T-cell (primary cell): ENCODE data around the gene SORBS1. TPM values are rescaled to one million over a fixed set of nuclear protein-coding genes. Genes with fewer than 3 reads are reported as not detected.

ENCODE experiments used
- ATAC-seq, 4 experiments: fragments of 200-7000 bp in 3 of 4; fragments of 150-1000 bp in 1 of 4; cut with Tn5 transposase; replicated peaks in 1 of 4; 1 replicate in 3 of 4; 2 replicates in 1 of 4; pipeline ENCODE4 v1.10.0; 2021; ENCODE audit warnings: moderate library complexity in 3 of 4, mild to moderate bottlenecking in 2 of 4, moderate number of reproducible peaks in 1 of 4
- CTCF ChIA-PET, 2 donors: fragments of 300-600 bp; sonication (Branson Sonifier 250); formaldehyde crosslinking; loops; one replicate each; lab custom pipeline; 2022; ENCODE audit warnings: antibody characterized with exemption in 2 of 2; lab: Charles Lee
- POLR2A ChIA-PET, 2 donors: fragments of 300-600 bp; sonication (Branson Sonifier 250); formaldehyde crosslinking; loops; one replicate each; lab custom pipeline; 2022; ENCODE audit warnings: antibody characterized with exemption in 2 of 2; lab: Charles Lee
- DNase-seq, 35 experiments: peaks; one replicate each; pipeline versions ENCODE4 v3.0.0 to v3.0.0-alpha.2; 2013 to 2023
- H3K27ac ChIP-seq: one replicate; pipeline ENCODE4 v1.5.1; 2013; ENCODE audit warnings: low read length
- H3K27me3 ChIP-seq, 2 experiments: replicated peaks in 1 of 2; 1 replicate in 1 of 2; 2 replicates in 1 of 2; pipeline versions ENCODE4 v1.6.1 to v1.7.0; 2013; ENCODE audit warnings: low read length in 1 of 2, mixed read lengths in 1 of 2; ENCODE audit not compliant: control insufficient read depth in 2 of 2, insufficient read depth in 2 of 2; ENCODE audit errors: extremely low read depth in 1 of 2
- H3K36me3 ChIP-seq, 2 donors: 1 replicate in 1 of 2; 2 replicates in 1 of 2; pipeline versions ENCODE4 v1.6.1 to v1.7.0; 2013; ENCODE audit warnings: low read length in 1 of 2; ENCODE audit not compliant: control insufficient read depth in 2 of 2, insufficient read depth in 1 of 2; ENCODE audit errors: extremely low read depth in 1 of 2
- H3K4me1 ChIP-seq, 2 experiments: 1 replicate in 1 of 2; 2 replicates in 1 of 2; pipeline versions ENCODE4 v1.6.1 to v1.7.0; 2013; ENCODE audit warnings: low read length in 2 of 2, mixed read lengths in 1 of 2; ENCODE audit not compliant: insufficient read depth in 2 of 2, control insufficient read depth in 1 of 2; ENCODE audit errors: extremely low read depth in 1 of 2
- H3K4me3 ChIP-seq, 2 donors: 1 replicate in 1 of 2; 2 replicates in 1 of 2; pipeline versions ENCODE4 v1.5.1 to v1.7.0; 2013; ENCODE audit warnings: mild to moderate bottlenecking in 2 of 2, low read length in 1 of 2, moderate library complexity in 1 of 2; ENCODE audit not compliant: control insufficient read depth in 1 of 2; ENCODE audit errors: extremely low read depth in 1 of 2
- H3K9me3 ChIP-seq: 2 replicates; pipeline ENCODE4 v1.7.0; 2013
- H3K27ac Mint-ChIP-seq, 2 donors: one replicate each; pipeline ENCODE4 v1.8.0; 2020 to 2021; ENCODE audit warnings: mild to moderate bottlenecking in 2 of 2, mixed read lengths in 2 of 2
- H3K27me3 Mint-ChIP-seq, 2 donors: one replicate each; pipeline ENCODE4 v1.8.0; 2021 to 2022; ENCODE audit warnings: mixed read lengths in 2 of 2
- H3K36me3 Mint-ChIP-seq: one replicate; pipeline ENCODE4 v1.8.0; 2021; ENCODE audit warnings: mixed read lengths
- H3K4me1 Mint-ChIP-seq, 3 donors: one replicate each; pipeline ENCODE4 v1.8.0; 2020 to 2022; ENCODE audit warnings: mixed read lengths in 3 of 3, mild to moderate bottlenecking in 1 of 3
- H3K4me3 Mint-ChIP-seq, 3 donors: one replicate each; pipeline ENCODE4 v1.8.0; 2020 to 2022; ENCODE audit warnings: mild to moderate bottlenecking in 3 of 3, mixed read lengths in 3 of 3, moderate library complexity in 3 of 3
- H3K9me3 Mint-ChIP-seq, 3 donors: one replicate each; pipeline ENCODE4 v1.8.0; 2020 to 2022; ENCODE audit warnings: mixed read lengths in 3 of 3
- WGBS: methylation state at CpG from one replicate; pipeline ENCODE4 v1.1.5; 2013; ENCODE audit warnings: missing lambda C conversion rate; ENCODE audit not compliant: insufficient coverage; 5-methylcytosine and 5-hydroxymethylcytosine counted together
- total RNA-seq, 35 experiments: library from RNA in 6 of 35; stranded (reverse) in 6 of 35; fragments of 120-200 nt in 1 of 35; gene quantifications; one replicate each; pipeline versions ENCODE4 v1.2.1 to v1.2.4 and lab custom pipeline; 2013 to 2026

The SORBS1 gene
- total RNA-seq, 5 donors from 2014 or later (not counting 1 experiment from before 2014, with no cell fraction given), result 0.98 to 2.4 (median 1.8) TPM

GRCh38 chr10:95430231-95430951, 130.8 kb downstream of the SORBS1 start:
- no peaks in the 10 kb centered on the region for H3K9me3 ChIP-seq
- no peak overlapping the region for H3K27ac ChIP-seq
- peaks cover 0 to 11% of the 10 kb centered on the region in 2 experiments for H3K27me3 ChIP-seq
- DNase-seq, result peak in 29 of 35 experiments; percentile 6 to 68 (median 24)
- H3K4me3 ChIP-seq, result no peak overlapping the region
- Mint-ChIP-seq H3K36me3 (no peaks in the 10 kb centered on the region), H3K9me3 (no peaks in the 10 kb centered on the region), H3K4me1 (no peaks in the 10 kb centered on the region), H3K27me3 (no peaks in the 10 kb centered on the region), H3K27ac (no peak overlapping the region), H3K4me3 (no peak overlapping the region)
- H3K36me3 ChIP-seq, result no peaks in the 10 kb centered on the region
- ATAC-seq, result peak; percentile 63 to 75 (median 70)
- no CpG with 5 or more reads among the region's 12 CpGs for WGBS
- H3K4me1 ChIP-seq, result peaks cover 0 to 2% of the 10 kb centered on the region in 2 experiments
- POLR2A ChIA-PET, result no interaction called here
- CTCF ChIA-PET, result interaction anchor here (0.5 to 3.2 kb wide), 24 partner anchors 9 to 909 kb away, joined by 3 to 25 read pairs (median 4); partner anchors contain the start of gene TCTN3 (in 1 of the 2)

GRCh38 chr10:95429639-95430038, 131.5 kb downstream of the SORBS1 start:
- ChIA-PET CTCF (interaction anchor here (1.0 to 3.2 kb wide), 8 partner anchors 12 to 174 kb away, joined by 3 to 25 read pairs (median 6); no protein-coding TSS in a partner anchor), POLR2A (no interaction called here)
- no peak overlapping the region for H3K27ac Mint-ChIP-seq
- H3K4me1 Mint-ChIP-seq, result no peaks in the 10 kb centered on the region
- DNase-seq, result no peak
- H3K9me3 Mint-ChIP-seq, result no peaks in the 10 kb centered on the region
- H3K27me3 ChIP-seq, result peaks cover 0 to 8% of the 10 kb centered on the region in 2 experiments
- no peaks in the 10 kb centered on the region for H3K36me3 ChIP-seq
- ATAC-seq, result no peak
- H3K4me3 Mint-ChIP-seq, result no peak overlapping the region
- H3K27ac ChIP-seq, result no peak overlapping the region
- no peaks in the 10 kb centered on the region for H3K9me3 ChIP-seq
- no peak overlapping the region for H3K4me3 ChIP-seq
- no peaks in the 10 kb centered on the region for H3K27me3 Mint-ChIP-seq
- peaks cover 0 to 2% of the 10 kb centered on the region in 2 experiments for H3K4me1 ChIP-seq
- 72% methylated on average over 2 of the region's 4 CpGs for WGBS
- H3K36me3 Mint-ChIP-seq, result no peaks in the 10 kb centered on the region

GRCh38 chr10:95428701-95429100, 132.5 kb downstream of the SORBS1 start:
- Histone ChIP-seq H3K9me3 (no peaks in the 10 kb centered on the region), H3K4me3 (no peak overlapping the region), H3K27ac (no peak overlapping the region), H3K4me1 (peaks cover 0 to 2% of the 10 kb centered on the region in 2 experiments), H3K36me3 (no peaks in the 10 kb centered on the region), H3K27me3 (peaks cover 0 to 8% of the 10 kb centered on the region in 2 experiments)
- no peak for ATAC-seq
- Mint-ChIP-seq H3K9me3 (no peaks in the 10 kb centered on the region), H3K4me3 (no peak overlapping the region), H3K27ac (no peak overlapping the region), H3K36me3 (no peaks in the 10 kb centered on the region), H3K4me1 (no peaks in the 10 kb centered on the region), H3K27me3 (no peaks in the 10 kb centered on the region)
- WGBS, result no CpG with 5 or more reads among the region's 2 CpGs
- ChIA-PET CTCF (interaction anchor here in 1 of 2 donors (0.5 to 1.0 kb wide), 2 partner anchors 13 to 842 kb away, joined by 3 to 4 read pairs; no protein-coding TSS in a partner anchor), POLR2A (interaction anchor here in 1 of 2 donors (0.7 kb wide), 1 partner anchor 25 kb away, joined by 6 read pairs; no protein-coding TSS in a partner anchor)
- DNase-seq, result no peak

- H3K27me3 Mint-ChIP-seq, result no peaks in the 10 kb centered on the region
- Histone ChIP-seq H3K9me3 (no peaks in the 10 kb centered on the region), H3K36me3 (no peaks in the 10 kb centered on the region), H3K27me3 (peaks cover 0 to 5% of the 10 kb centered on the region in 2 experiments), H3K4me3 (no peak overlapping the region), H3K27ac (no peak overlapping the region), H3K4me1 (peaks cover 0 to 2% of the 10 kb centered on the region in 2 experiments)
- no peaks in the 10 kb centered on the region for H3K36me3 Mint-ChIP-seq
- H3K4me3 Mint-ChIP-seq, result no peak overlapping the region
- no peak overlapping the region for H3K27ac Mint-ChIP-seq
- DNase-seq (no peak), ATAC-seq (no peak)
- WGBS, result 75% methylated on average over 3 of the region's 5 CpGs
- ChIA-PET POLR2A (no interaction called here), CTCF (interaction anchor here in 1 of 2 donors (0.9 to 1.2 kb wide), 3 partner anchors 9 to 21 kb away, joined by 3 read pairs; no protein-coding TSS in a partner anchor)
- no peaks in the 10 kb centered on the region for H3K9me3 Mint-ChIP-seq
- no peaks in the 10 kb centered on the region for H3K4me1 Mint-ChIP-seq
These were observed 134.7 kb downstream of the SORBS1 start for GRCh38 chr10:95426482-95426881.

GRCh38 chr10:95425592-95426465, 135.3 kb downstream of the SORBS1 start:
- Histone ChIP-seq H3K9me3 (no peaks in the 10 kb centered on the region), H3K27ac (no peak overlapping the region), H3K27me3 (peaks cover 0 to 5% of the 10 kb centered on the region in 2 experiments), H3K4me1 (peaks cover 0 to 2% of the 10 kb centered on the region in 2 experiments), H3K36me3 (no peaks in the 10 kb centered on the region), H3K4me3 (no peak overlapping the region)
- Mint-ChIP-seq H3K4me1 (no peaks in the 10 kb centered on the region), H3K27me3 (no peaks in the 10 kb centered on the region), H3K36me3 (no peaks in the 10 kb centered on the region), H3K27ac (no peak overlapping the region), H3K9me3 (no peaks in the 10 kb centered on the region), H3K4me3 (no peak overlapping the region)
- DNase-seq, result no peak
- POLR2A ChIA-PET, result no interaction called here
- ATAC-seq, result no peak
- CTCF ChIA-PET, result interaction anchor here in 1 of 2 donors (0.5 to 1.2 kb wide), 4 partner anchors 10 to 20 kb away, joined by 3 to 5 read pairs (median 3); no protein-coding TSS in a partner anchor
- 60% methylated on average over 1 of the region's 2 CpGs for WGBS
